B cell (primary cell): ENCODE results near the gene CAMK2B. TPM values are rescaled to one million over a fixed set of nuclear protein-coding genes. Genes with fewer than 3 reads are reported as not detected.

ENCODE experiments used
- ATAC-seq: fragments of 200-7000 bp; cut with Tn5 transposase; one replicate; pipeline ENCODE4 v1.10.0; 2021; ENCODE audit warnings: low read depth, mild to moderate bottlenecking, moderate number of reproducible peaks, moderate library complexity
- CTCF ChIA-PET: fragments of 350-600 bp; sonication (Branson Sonifier 250); formaldehyde crosslinking; loops from one replicate; lab custom pipeline; 2021; ENCODE audit warnings: antibody characterized with exemption, inconsistent platforms; lab: Charles Lee
- POLR2A ChIA-PET: fragments of 350-600 bp; sonication (Branson Sonifier 250); formaldehyde crosslinking; loops from one replicate; lab custom pipeline; 2021; ENCODE audit warnings: antibody characterized with exemption; lab: Charles Lee
- DNase-seq: peaks from one replicate; pipeline ENCODE4 v3.0.0; 2013
- H2AFZ ChIP-seq: 2 replicates; pipeline ENCODE4 v1.6.1; 2012; ENCODE audit warnings: mild to moderate bottlenecking, low read depth, low read length; ENCODE audit not compliant: insufficient read depth, poor library complexity, severe bottlenecking
- H3K27ac ChIP-seq, 2 donors: 1 replicate in 1 of 2; 2 replicates in 1 of 2; pipeline ENCODE4 v1.5.1; 2012 to 2013; ENCODE audit warnings: low read length in 2 of 2, mild to moderate bottlenecking in 2 of 2, moderate library complexity in 1 of 2
- H3K27me3 ChIP-seq, 4 experiments: fragments of 200-600 bp in 1 of 4; sonication (generic) in 1 of 4; replicated peaks in 1 of 4; 1 replicate in 2 of 4; 2 replicates in 2 of 4; pipeline versions ENCODE4 v1.6.1 to v1.7.0; 2013 to 2016; ENCODE audit warnings: low read length in 3 of 4, mild to moderate bottlenecking in 2 of 4, mixed read lengths in 1 of 4, moderate library complexity in 1 of 4; ENCODE audit not compliant: insufficient read depth in 4 of 4, control insufficient read depth in 3 of 4; ENCODE audit errors: control extremely low read depth in 1 of 4
- H3K36me3 ChIP-seq, 2 experiments: replicated peaks in 1 of 2; 1 replicate in 1 of 2; 2 replicates in 1 of 2; pipeline versions ENCODE4 v1.6.1 to v1.7.1; 2013; ENCODE audit warnings: low read length in 1 of 2; ENCODE audit not compliant: insufficient read depth in 2 of 2, control insufficient read depth in 1 of 2; ENCODE audit errors: control extremely low read depth in 1 of 2, extremely low read depth in 1 of 2
- H3K4me1 ChIP-seq, 2 donors: fragments of 200-600 bp in 1 of 2; sonication (generic) in 1 of 2; 1 replicate in 1 of 2; 2 replicates in 1 of 2; pipeline versions ENCODE4 v1.5.1 to v1.6.1; 2013 to 2017; ENCODE audit warnings: low read length in 2 of 2; ENCODE audit not compliant: control insufficient read depth in 2 of 2, insufficient read depth in 2 of 2
- H3K4me2 ChIP-seq: replicated peaks from 2 replicates; pipeline ENCODE3; 2012; ENCODE audit warnings: mild to moderate bottlenecking, low read depth, low read length; ENCODE audit not compliant: poor library complexity, severe bottlenecking
- H3K4me3 ChIP-seq, 5 experiments: fragments of 200-600 bp in 1 of 5; sonication (generic) in 1 of 5; 1 replicate in 3 of 5; 2 replicates in 2 of 5; pipeline versions ENCODE4 v1.5.1 to v1.7.0; 2011 to 2016; ENCODE audit warnings: low read length in 4 of 5, mild to moderate bottlenecking in 4 of 5, low read depth in 2 of 5, control low read depth in 1 of 5, moderate library complexity in 1 of 5; ENCODE audit not compliant: insufficient read depth in 1 of 5; ENCODE audit errors: control extremely low read depth in 1 of 5, extremely low read depth in 1 of 5
- H3K79me2 ChIP-seq: fragments of 200-600 bp; sonication (generic); one replicate; pipeline ENCODE4 v1.6.0; 2016; ENCODE audit warnings: low read length; ENCODE audit not compliant: control insufficient read depth, insufficient read depth
- H3K9ac ChIP-seq: fragments of 200-600 bp; sonication (generic); 2 replicates; pipeline ENCODE4 v1.6.1; 2017; ENCODE audit warnings: mild to moderate bottlenecking, low read length, moderate library complexity
- H3K9me3 ChIP-seq, 3 donors: one replicate each; pipeline versions ENCODE4 v1.6.1 to v1.7.1; 2013; ENCODE audit warnings: low read length in 2 of 3; ENCODE audit not compliant: control insufficient read depth in 2 of 3, insufficient read depth in 1 of 3; ENCODE audit errors: control extremely low read depth in 1 of 3
- H4K20me1 ChIP-seq: 2 replicates; pipeline ENCODE4 v1.6.0; 2012; ENCODE audit warnings: mild to moderate bottlenecking, low read length; ENCODE audit not compliant: insufficient read depth, control insufficient read depth, poor library complexity, severe bottlenecking
- H3K27ac Mint-ChIP-seq: one replicate; pipeline ENCODE4 v1.8.0; 2021; ENCODE audit warnings: mixed read lengths
- H3K27me3 Mint-ChIP-seq: one replicate; pipeline ENCODE4 v1.8.0; 2021; ENCODE audit warnings: mixed read lengths
- H3K4me1 Mint-ChIP-seq: one replicate; pipeline ENCODE4 v1.8.0; 2021; ENCODE audit warnings: mixed read lengths
- H3K4me3 Mint-ChIP-seq: one replicate; pipeline ENCODE4 v1.8.0; 2021; ENCODE audit warnings: mixed read lengths
- H3K9me3 Mint-ChIP-seq: one replicate; pipeline ENCODE4 v1.8.0; 2022; ENCODE audit warnings: mixed read lengths; ENCODE audit not compliant: insufficient read depth
- CTCF ChIP-seq: fragments of 200-600 bp; IDR thresholded peaks from one replicate; pipeline ENCODE4 v1.8.0; 2022; ENCODE audit warnings: antibody characterized with exemption, mild to moderate bottlenecking
- EZH2 ChIP-seq: IDR thresholded peaks from 2 replicates; pipeline ENCODE4 v1.6.1; 2012; ENCODE audit warnings: borderline replicate concordance, low read depth, mild to moderate bottlenecking, moderate library complexity, low read length; ENCODE audit not compliant: insufficient read depth, poor library complexity, severe bottlenecking
- WGBS: methylation state at CpG from one replicate; pipeline ENCODE4 v1.1.5; 2013; ENCODE audit warnings: missing lambda C conversion rate; ENCODE audit not compliant: insufficient coverage; 5-methylcytosine and 5-hydroxymethylcytosine counted together
- intact Hi-C: fragments of 100-400 bp; cut with micrococcal nuclease; formaldehyde crosslinking; loops from one replicate; pipeline ENCODE4 v1.10.0; 2022
- polyA plus RNA-seq: library from polyadenylated mRNA; depleted of rRNA; stranded (reverse); fragments of >200 nt; gene quantifications from 2 replicates; pipeline ENCODE4 v1.2.3, GENCODE V29; 2012
- total RNA-seq, 2 donors: library from RNA; stranded (reverse); fragments of 120-200 nt in 1 of 2; gene quantifications; 1 replicate in 1 of 2; 2 replicates in 1 of 2; pipeline versions ENCODE4 v1.2.3 to v1.2.4, GENCODE V29; 2013 to 2022

Gene CAMK2B
- total and polyA plus RNA-seq, 2 donors (not counting 1 experiment from before 2014, with no cell fraction given) = 0.42 TPM; not detected in 1

GRCh38 chr7:44211126-44211675 lies 114.2 kb downstream of the CAMK2B start:
- intact Hi-C loops = no loop called here
- H3K4me2 ChIP-seq = no peak overlapping the region
- CTCF ChIA-PET = interaction anchor here (1.2 kb wide), 1 partner anchor 8 kb away, joined by 4 read pairs; no protein-coding TSS in a partner anchor
- H3K27me3 Mint-ChIP-seq = no peaks in the 10 kb centered on the region
- H3K4me3 ChIP-seq = no peak overlapping the region
- POLR2A ChIA-PET = no interaction called here
- peaks cover 12% of the 10 kb centered on the region for H3K4me1 Mint-ChIP-seq
- peaks cover 4 to 74% of the 10 kb centered on the region in 2 experiments for H3K36me3 ChIP-seq
- H3K9me3 Mint-ChIP-seq = no peaks in the 10 kb centered on the region
- H4K20me1 ChIP-seq = no peaks in the 10 kb centered on the region
- TF ChIP-seq CTCF = no peak
- no peak for TF ChIP-seq EZH2
- H3K9ac ChIP-seq = no peak overlapping the region
- H3K4me1 ChIP-seq = peaks cover 0 to 10% of the 10 kb centered on the region in 2 donors
- DNase-seq = no peak
- H3K27ac Mint-ChIP-seq = no peak overlapping the region
- no peak overlapping the region for H3K4me3 Mint-ChIP-seq
- no peak overlapping the region for H3K27ac ChIP-seq
- no peak for ATAC-seq
- no peak overlapping the region for H2AFZ ChIP-seq
- WGBS = 94% methylated on average over 8 of the region's 10 CpGs
- no peaks in the 10 kb centered on the region for H3K27me3 ChIP-seq
- H3K9me3 ChIP-seq = no peaks in the 10 kb centered on the region
- peaks cover 3% of the 10 kb centered on the region for H3K79me2 ChIP-seq

GRCh38 chr7:44210107-44210506 lies 115.3 kb downstream of the CAMK2B start:
- ChIA-PET CTCF (no interaction called here), POLR2A (interaction anchor here (0.6 kb wide), 2 partner anchors 9 to 31 kb away, joined by 3 read pairs; no protein-coding TSS in a partner anchor)
- peaks cover 11% of the 10 kb centered on the region for H3K4me1 Mint-ChIP-seq
- H3K27ac Mint-ChIP-seq = no peak overlapping the region
- TF ChIP-seq EZH2 (no peak), CTCF (no peak)
- H3K9me3 Mint-ChIP-seq = no peaks in the 10 kb centered on the region
- Histone ChIP-seq H3K9ac (no peak overlapping the region), H3K36me3 (peaks cover 4 to 85% of the 10 kb centered on the region in 2 experiments), H3K4me3 (no peak overlapping the region), H3K27ac (no peak overlapping the region), H4K20me1 (no peaks in the 10 kb centered on the region), H3K9me3 (no peaks in the 10 kb centered on the region), H2AFZ (no peak overlapping the region), H3K27me3 (no peaks in the 10 kb centered on the region), H3K79me2 (peaks cover 9% of the 10 kb centered on the region), H3K4me1 (peaks cover 0 to 10% of the 10 kb centered on the region in 2 donors), H3K4me2 (no peak overlapping the region)
- intact Hi-C loops = no loop called here
- 95% methylated on average over 2 of the region's 5 CpGs for WGBS
- no peaks in the 10 kb centered on the region for H3K27me3 Mint-ChIP-seq
- no peak for DNase-seq
- H3K4me3 Mint-ChIP-seq = no peak overlapping the region
- no peak for ATAC-seq
